ENCODE measurements around the gene AGAP3. TPM values are rescaled to one million over a fixed set of nuclear protein-coding genes. Genes with fewer than 3 reads are reported as not detected.

AGAP3 gene
- total RNA-seq, 1 experiment from 2014 or later: 126 TPM

- no TSS peak for BruUV-seq (replicated peaks)
- RAD21 ChIA-PET (ENCODE audit: low non-redundant PET in 1 of 2, low total read pairs in 2 of 2, uncharacterized antibody in 2 of 2, unreplicated experiment in 2 of 2): no interaction called here
- Histone ChIP-seq H3K27ac (ENCODE audit: low read depth, low read length) (no peak overlapping the region), H3K27me3 (ENCODE audit: insufficient read depth, low read length) (no peaks in the 10 kb centered on the region), H3K9me2 (ENCODE audit: insufficient read depth) (no peaks in the 10 kb centered on the region), H3K9ac (ENCODE audit: low read length) (no peak overlapping the region), H3K4me2 (ENCODE audit: low read length) (no peak overlapping the region), H3K9me3 (ENCODE audit: control insufficient read depth in 1 of 2, insufficient read depth in 1 of 2, low read depth in 1 of 2, low read length in 2 of 2) (peaks cover 0 to 8% of the 10 kb centered on the region in 2 experiments; a peak in 1 of 4 replicates), H4K20me1 (ENCODE audit: insufficient read depth) (no peaks in the 10 kb centered on the region), H3K4me3 (replicated peaks in 1 of 2; ENCODE audit: low read depth in 1 of 2, low read length in 2 of 2) (no peak overlapping the region), H2AFZ (ENCODE audit: low read depth, low read length, poor library complexity, severe bottlenecking) (no peak overlapping the region), H3K79me2 (ENCODE audit: insufficient read depth, low read length) (no peaks in the 10 kb centered on the region), H3K36me3 (ENCODE audit: control insufficient read depth in 1 of 2, insufficient read depth in 2 of 2, low read length in 2 of 2) (no peaks in the 10 kb centered on the region), H3K4me1 (ENCODE audit: control insufficient read depth in 1 of 2, insufficient read depth in 2 of 2, low read length in 2 of 2) (no peaks in the 10 kb centered on the region)
- CTCF ChIA-PET: interaction anchor here (0.7 to 1.2 kb wide), 2 partner anchors 27 to 53 kb away, joined by 3 read pairs; no protein-coding TSS in a partner anchor
- TF ChIP-seq MAX (IDR thresholded peaks at IDR 0.05): no peak
- TF ChIP-seq CEBPB (IDR thresholded peaks at IDR 0.05; ENCODE audit: low read depth): no peak
- TF ChIP-seq RAD21 (IDR thresholded peaks at IDR 0.05; ENCODE audit: low read depth): no peak
- no peak for TF ChIP-seq SIN3A (IDR thresholded peaks at IDR 0.05; ENCODE audit: low read depth)
- TF ChIP-seq EZH2phosphoT487 (IDR thresholded peaks at IDR 0.05; ENCODE audit: borderline replicate concordance): no peak
- no peak for TF ChIP-seq SRF (IDR thresholded peaks at IDR 0.05; ENCODE audit: low read depth)
- no peak for TF ChIP-seq POLR2A (IDR thresholded peaks at IDR 0.05; ENCODE audit: borderline replicate concordance, extremely low read depth, insufficient read depth, insufficient read length)
- TF ChIP-seq, protein P1, sequence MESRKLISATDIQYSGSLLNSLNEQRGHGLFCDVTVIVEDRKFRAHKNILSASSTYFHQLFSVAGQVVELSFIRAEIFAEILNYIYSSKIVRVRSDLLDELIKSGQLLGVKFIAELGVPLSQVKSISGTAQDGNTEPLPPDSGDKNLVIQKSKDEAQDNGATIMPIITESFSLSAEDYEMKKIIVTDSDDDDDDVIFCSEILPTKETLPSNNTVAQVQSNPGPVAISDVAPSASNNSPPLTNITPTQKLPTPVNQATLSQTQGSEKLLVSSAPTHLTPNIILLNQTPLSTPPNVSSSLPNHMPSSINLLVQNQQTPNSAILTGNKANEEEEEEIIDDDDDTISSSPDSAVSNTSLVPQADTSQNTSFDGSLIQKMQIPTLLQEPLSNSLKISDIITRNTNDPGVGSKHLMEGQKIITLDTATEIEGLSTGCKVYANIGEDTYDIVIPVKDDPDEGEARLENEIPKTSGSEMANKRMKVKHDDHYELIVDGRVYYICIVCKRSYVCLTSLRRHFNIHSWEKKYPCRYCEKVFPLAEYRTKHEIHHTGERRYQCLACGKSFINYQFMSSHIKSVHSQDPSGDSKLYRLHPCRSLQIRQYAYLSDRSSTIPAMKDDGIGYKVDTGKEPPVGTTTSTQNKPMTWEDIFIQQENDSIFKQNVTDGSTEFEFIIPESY (IDR thresholded peaks at IDR 0.05; ENCODE audit: extremely low read depth, insufficient replicate concordance, low read length): no peak
- ATAC-seq: no peak
- no peak for DNase-seq (ENCODE audit: low read depth, low spot score)
- intact Hi-C loops (cut with micrococcal nuclease): no loop called here
- POLR2A ChIA-PET: no interaction called here
Measured at GRCh38 chr7:151177310-151177709, 91.0 kb downstream of the AGAP3 start.

DNA sequence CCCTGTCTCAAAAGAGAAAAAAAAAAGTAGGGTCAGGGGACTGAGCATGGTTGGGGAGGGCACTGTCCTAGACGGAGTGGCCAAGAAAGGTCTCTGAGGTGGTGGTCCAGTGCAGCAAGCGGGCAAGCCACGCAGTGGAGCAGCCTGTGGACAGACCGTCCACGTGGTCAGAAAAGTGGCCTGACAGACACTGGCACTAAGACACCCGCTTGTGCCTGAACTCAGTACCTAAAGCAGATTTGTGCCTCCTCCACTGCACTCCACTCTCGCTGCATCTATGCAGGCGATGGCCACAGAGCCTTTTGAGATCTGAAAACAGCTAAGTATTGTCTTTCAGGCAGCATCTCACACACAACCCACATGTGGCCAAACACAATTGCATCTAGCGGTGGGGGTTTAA, 92.0 kb downstream of the AGAP3 start:
- ChIA-PET POLR2A (no interaction called here), RAD21 (ENCODE audit: low non-redundant PET in 1 of 2, low total read pairs in 2 of 2, uncharacterized antibody in 2 of 2, unreplicated experiment in 2 of 2) (no interaction called here), CTCF (interaction anchor here (1.0 kb wide), 1 partner anchor 14 kb away, joined by 3 read pairs; no protein-coding TSS in a partner anchor)
- Histone ChIP-seq H3K27ac (ENCODE audit: low read depth, low read length) (no peak overlapping the region), H3K4me1 (ENCODE audit: control insufficient read depth in 1 of 2, insufficient read depth in 2 of 2, low read length in 2 of 2) (no peaks in the 10 kb centered on the region), H3K9ac (ENCODE audit: low read length) (no peak overlapping the region), H3K4me2 (ENCODE audit: low read length) (no peak overlapping the region), H3K9me3 (ENCODE audit: control insufficient read depth in 1 of 2, insufficient read depth in 1 of 2, low read depth in 1 of 2, low read length in 2 of 2) (peaks cover 0 to 3% of the 10 kb centered on the region in 2 experiments; a peak in 1 of 4 replicates), H3K36me3 (ENCODE audit: control insufficient read depth in 1 of 2, insufficient read depth in 2 of 2, low read length in 2 of 2) (no peaks in the 10 kb centered on the region), H3K79me2 (ENCODE audit: insufficient read depth, low read length) (no peaks in the 10 kb centered on the region), H3K4me3 (replicated peaks in 1 of 2; ENCODE audit: low read depth in 1 of 2, low read length in 2 of 2) (no peak overlapping the region), H4K20me1 (ENCODE audit: insufficient read depth) (no peaks in the 10 kb centered on the region), H2AFZ (ENCODE audit: low read depth, low read length, poor library complexity, severe bottlenecking) (no peak overlapping the region), H3K27me3 (ENCODE audit: insufficient read depth, low read length) (no peaks in the 10 kb centered on the region), H3K9me2 (ENCODE audit: insufficient read depth) (no peaks in the 10 kb centered on the region)
- intact Hi-C loops (cut with micrococcal nuclease): no loop called here
- no peak for ATAC-seq
- BruUV-seq (replicated peaks): no TSS peak
- no peak for DNase-seq (ENCODE audit: low read depth, low spot score)
- TF ChIP-seq TCF7L2 (IDR thresholded peaks at IDR 0.05; ENCODE audit: borderline replicate concordance, extremely low read depth, insufficient read depth, insufficient read length): no peak
- no peak for TF ChIP-seq SP1 (IDR thresholded peaks at IDR 0.05; ENCODE audit: low read depth)
- TF ChIP-seq EGR1 (IDR thresholded peaks at IDR 0.05; ENCODE audit: low read depth): no peak
- no peak for TF ChIP-seq POLR2A (IDR thresholded peaks at IDR 0.05; ENCODE audit: borderline replicate concordance, extremely low read depth, insufficient read depth, insufficient read length)
- TF ChIP-seq MAX (IDR thresholded peaks at IDR 0.05): no peak
